GM18507 (cell line): ENCODE results near the gene EEF1A2.
"Not testable (repeated sequence)": the region's sequence is repeated elsewhere in the genome, so short reads cannot be mapped to it uniquely, and the experiment has no call there.

Experiments used
- DNase-seq: peaks from one replicate; pipeline ENCODE4 v3.0.0; 2011; ENCODE audit warnings: low read depth; ENCODE audit not compliant: insufficient read length; ENCODE audit errors: extremely low spot score
- FAIRE-seq: peaks from 2 replicates; lab custom pipeline; 2011; peaks lifted over from hg19 to GRCh38; lab: Jason Lieb, UNC

Gene EEF1A2

GRCh38 chr20:63522091-63522868 is 23.4 kb upstream of the EEF1A2 start:
- no peak for DNase-seq
- no peak for FAIRE-seq

GRCh38 chr20:63521602-63522001 is 22.7 kb upstream of the EEF1A2 start:
- DNase-seq (no peak), FAIRE-seq (no peak)

- DNase-seq: peak; percentile 58
- FAIRE-seq: peak; percentile 9
These were observed 22.2 kb upstream of the EEF1A2 start for GRCh38 chr20:63520934-63521601.

GRCh38 chr20:63520504-63520933 is 21.6 kb upstream of the EEF1A2 start, which contains the start of gene PPDPF:
PPDPF (plus strand) TSS chr20:63520765; CDS start chr20:63521309, 544 bp downstream.
- peak; percentile 68 for FAIRE-seq
- DNase-seq: peak; percentile 96

- FAIRE-seq: no peak
- DNase-seq: no peak
These were observed 21.0 kb upstream of the EEF1A2 start for GRCh38 chr20:63519668-63520503.

- DNase-seq (no peak), FAIRE-seq (no peak)
These were observed 20.2 kb upstream of the EEF1A2 start for GRCh38 chr20:63518946-63519667.

GRCh38 chr20:63518351-63518861 is 19.5 kb upstream of the EEF1A2 start:
- DNase-seq: no peak

GRCh38 chr20:63517376-63518309 is 18.8 kb upstream of the EEF1A2 start:
- DNase-seq (no peak), FAIRE-seq (no peak)

More at GRCh38 chr20:63518351-63518861, 19.5 kb upstream of the EEF1A2 start:
- FAIRE-seq: no peak

- FAIRE-seq, DNase-seq: not testable (repeated sequence)
These were observed 15.6 kb upstream of the EEF1A2 start for GRCh38 chr20:63514520-63514919.

GRCh38 chr20:63513207-63513606 is 14.3 kb upstream of the EEF1A2 start:
- no peak for DNase-seq
- FAIRE-seq: no peak

- FAIRE-seq (no peak), DNase-seq (no peak)
These were observed 10.2 kb upstream of the EEF1A2 start for GRCh38 chr20:63509088-63509564.

GRCh38 chr20:63508072-63508768 is 9.3 kb upstream of the EEF1A2 start:
- no peak for FAIRE-seq
- no peak for DNase-seq

GRCh38 chr20:63507083-63507743 is 8.3 kb upstream of the EEF1A2 start:
- DNase-seq (no peak), FAIRE-seq (no peak)

GRCh38 chr20:63505723-63506122 is 6.8 kb upstream of the EEF1A2 start:
- DNase-seq: no peak
- no peak for FAIRE-seq

GRCh38 chr20:63505281-63505680 is 6.4 kb upstream of the EEF1A2 start:
- FAIRE-seq (no peak), DNase-seq (no peak)

GRCh38 chr20:63504642-63505041 is 5.8 kb upstream of the EEF1A2 start:
- FAIRE-seq (no peak), DNase-seq (no peak)

GRCh38 chr20:63503524-63503923 is 4.6 kb upstream of the EEF1A2 start:
- FAIRE-seq (no peak), DNase-seq (no peak)
